SK-N-SH (cell line): ENCODE measurements around the gene OSBPL6. TPM values are rescaled to one million over a fixed set of nuclear protein-coding genes. Genes with fewer than 3 reads are reported as not detected.

Experiments
- CTCF ChIA-PET: fragments of 300-600, 350-600 bp; formaldehyde crosslinking; extraction: SDS; loops from one replicate; lab custom pipeline; 2021; lab: Yijun Ruan, JAX
- POLR2A ChIA-PET: fragments of 350-600 bp; sonication (Branson Sonifier 250); formaldehyde crosslinking; extraction: SDS; loops from one replicate; lab custom pipeline; 2020; ENCODE audit warnings: antibody characterized with exemption, inconsistent platforms; lab: Yijun Ruan, JAX
- DNase-seq: peaks from one replicate; pipeline ENCODE4 v3.0.0; 2012
- H2AFZ ChIP-seq: fragments of 200-600 bp; sonication (generic); 2 replicates; pipeline ENCODE4 v1.8.1; 2016; ENCODE audit warnings: antibody characterized with exemption, mild to moderate bottlenecking, low read depth
- H3F3A ChIP-seq: fragments of 200-600 bp; sonication (generic); replicated peaks from 2 replicates; pipeline ENCODE3; 2016; ENCODE audit warnings: antibody characterized with exemption, mild to moderate bottlenecking; ENCODE audit not compliant: insufficient read depth
- H3K27ac ChIP-seq, 2 experiments: fragments of 200-500 bp in 1 of 2; fragments of 200-600 bp in 1 of 2; sonication (Bioruptor generic) in 1 of 2; sonication (generic), shearing (Covaris generic) in 1 of 2; 2 replicates each; pipeline versions ENCODE4 v1.5.1 to v1.6.1; 2014 to 2016; ENCODE audit warnings: low read depth in 2 of 2, inconsistent platforms in 1 of 2, low read length in 1 of 2, mild to moderate bottlenecking in 1 of 2, mixed read lengths in 1 of 2
- H3K27me3 ChIP-seq: fragments of 200-600 bp; sonication (generic), shearing (Covaris generic); 2 replicates; pipeline ENCODE4 v1.6.1; 2016; ENCODE audit warnings: mixed run types; ENCODE audit not compliant: insufficient read depth
- H3K36me3 ChIP-seq, 2 experiments: fragments of 200-500 bp in 1 of 2; fragments of 200-600 bp in 1 of 2; sonication (Bioruptor generic) in 1 of 2; sonication (generic) in 1 of 2; replicated peaks in 1 of 2; 2 replicates each; pipeline versions ENCODE3 to v1.5.1; 2014 to 2016; ENCODE audit warnings: low read length in 1 of 2, mild to moderate bottlenecking in 1 of 2; ENCODE audit not compliant: insufficient read depth in 2 of 2, control insufficient read depth in 1 of 2
- H3K4me1 ChIP-seq, 2 experiments: fragments of 200-500 bp in 1 of 2; fragments of 200-600 bp in 1 of 2; sonication (Bioruptor generic) in 1 of 2; sonication (generic), shearing (Covaris generic) in 1 of 2; 2 replicates each; pipeline versions ENCODE4 v1.5.1 to v1.6.1; 2014 to 2016; ENCODE audit warnings: low read depth in 1 of 2, low read length in 1 of 2, mixed run types in 1 of 2; ENCODE audit not compliant: insufficient read depth in 2 of 2, control insufficient read depth in 1 of 2
- H3K4me2 ChIP-seq: fragments of 200-600 bp; sonication (generic), shearing (Covaris generic); 2 replicates; pipeline ENCODE4 v1.6.1; 2017; ENCODE audit warnings: mixed run types
- H3K4me3 ChIP-seq, 2 experiments: fragments of 200-500 bp in 1 of 2; fragments of 200-600 bp in 1 of 2; sonication (Bioruptor generic) in 1 of 2; sonication (generic), shearing (Covaris generic) in 1 of 2; 2 replicates each; pipeline versions ENCODE4 v1.5.1 to v1.8.1; 2014 to 2016; ENCODE audit warnings: low read depth in 2 of 2, inconsistent platforms in 1 of 2, low read length in 1 of 2, mild to moderate bottlenecking in 1 of 2, mixed read lengths in 1 of 2, moderate library complexity in 1 of 2
- H3K79me2 ChIP-seq: fragments of 200-600 bp; sonication (generic); 2 replicates; pipeline ENCODE4 v1.8.1; 2017; ENCODE audit warnings: mild to moderate bottlenecking; ENCODE audit not compliant: insufficient read depth
- H3K9ac ChIP-seq: fragments of 200-600 bp; sonication (generic); 2 replicates; pipeline ENCODE4 v1.6.1; 2017; ENCODE audit warnings: mixed run types
- H3K9me2 ChIP-seq: fragments of 200-600 bp; sonication (generic); 2 replicates; pipeline ENCODE4 v1.6.1; 2017; ENCODE audit warnings: mixed run types
- H3K9me3 ChIP-seq: fragments of 200-600 bp; sonication (generic); 2 replicates; pipeline ENCODE4 v1.6.1; 2017; ENCODE audit warnings: mixed run types, mild to moderate bottlenecking, moderate library complexity
- H4K20me1 ChIP-seq: fragments of 200-600 bp; sonication (generic); 2 replicates; pipeline ENCODE4 v1.6.1; 2017; ENCODE audit warnings: mild to moderate bottlenecking, mixed run types; ENCODE audit not compliant: insufficient read depth
- CTCF ChIP-seq: fragments of 200-600 bp; sonication (generic); IDR thresholded peaks from 2 replicates; pipeline ENCODE4 v1.6.1; 2017; ENCODE audit warnings: antibody characterized with exemption, mild to moderate bottlenecking, moderate library complexity
- EP300 ChIP-seq, 2 experiments: IDR thresholded peaks; 2 replicates each; pipeline versions ENCODE4 v1.4.0 to v1.6.1; 2012; ENCODE audit warnings: borderline replicate concordance in 1 of 2, low read depth in 1 of 2, low read length in 1 of 2
- FOSL2 ChIP-seq: IDR thresholded peaks from 2 replicates; pipeline ENCODE4 v1.4.0; 2012; ENCODE audit warnings: low read depth, mild to moderate bottlenecking, moderate library complexity, borderline replicate concordance
- FOXJ3 ChIP-seq: sonication (generic); formaldehyde crosslinking; IDR thresholded peaks from 2 replicates; pipeline ENCODE4 v1.5.1; 2020; ENCODE audit warnings: mild to moderate bottlenecking, missing genetic modification reagents
- GATA2 ChIP-seq: sonication (generic); formaldehyde crosslinking; IDR thresholded peaks from 2 replicates; pipeline ENCODE4 v1.5.0; 2020; ENCODE audit warnings: mild to moderate bottlenecking, missing genetic modification reagents
- IRF3 ChIP-seq: fragments of 150-350 bp; IDR thresholded peaks from 2 replicates; pipeline ENCODE4 v1.6.1; 2016; ENCODE audit warnings: mild to moderate bottlenecking, low read depth, low read length
- JUND ChIP-seq: IDR thresholded peaks from 2 replicates; pipeline ENCODE4 v1.4.0; 2012
- MAX ChIP-seq: IDR thresholded peaks from 2 replicates; pipeline ENCODE4 v1.4.0; 2012; ENCODE audit warnings: low read depth
- MEF2A ChIP-seq: IDR thresholded peaks from 2 replicates; pipeline ENCODE4 v1.4.0; 2012; ENCODE audit warnings: low read depth, borderline replicate concordance
- MXI1 ChIP-seq: IDR thresholded peaks from 2 replicates; pipeline ENCODE4 v1.6.1; 2012; ENCODE audit warnings: mild to moderate bottlenecking, low read depth, low read length, improper control_type of control experiment
- NFIC ChIP-seq: IDR thresholded peaks from 2 replicates; pipeline ENCODE4 v1.4.0; 2012; ENCODE audit warnings: borderline replicate concordance
- NRF1 ChIP-seq: IDR thresholded peaks from 2 replicates; pipeline ENCODE4 v1.6.1; 2012; ENCODE audit warnings: low read depth, mild to moderate bottlenecking, low read length
- PBX3 ChIP-seq: IDR thresholded peaks from 2 replicates; pipeline ENCODE4; 2012
- POLR2AphosphoS5 ChIP-seq: IDR thresholded peaks from 2 replicates; pipeline ENCODE4 v1.6.1; 2012; ENCODE audit warnings: low read depth, low read length
- RCOR1 ChIP-seq: fragments of 150-350 bp; IDR thresholded peaks from 2 replicates; pipeline ENCODE4 v1.6.1; 2017; ENCODE audit warnings: antibody characterized with exemption, low read length
- RFX5 ChIP-seq: IDR thresholded peaks from 2 replicates; pipeline ENCODE4 v1.6.1; 2012; ENCODE audit warnings: mild to moderate bottlenecking, improper control_type of control experiment, low read length
- RXRA ChIP-seq: IDR thresholded peaks from 2 replicates; pipeline ENCODE4 v1.4.0; 2012; ENCODE audit warnings: low read depth, mild to moderate bottlenecking, borderline replicate concordance
- TAF1 ChIP-seq: IDR thresholded peaks from 2 replicates; pipeline ENCODE4 v1.6.1; 2012; ENCODE audit warnings: low read depth, mild to moderate bottlenecking, low read length, moderate library complexity, borderline replicate concordance
- TCF12 ChIP-seq: IDR thresholded peaks from 2 replicates; pipeline ENCODE4 v1.4.0; 2012
- TEAD4 ChIP-seq: IDR thresholded peaks from 2 replicates; pipeline ENCODE4 v1.4.0; 2012; ENCODE audit warnings: mild to moderate bottlenecking, borderline replicate concordance; ENCODE audit not compliant: insufficient read depth
- USF1 ChIP-seq: IDR thresholded peaks from 2 replicates; pipeline ENCODE4 v1.4.0; 2012; ENCODE audit warnings: low read depth, borderline replicate concordance
- ZBTB33 ChIP-seq: IDR thresholded peaks from 2 replicates; pipeline ENCODE4 v1.4.0; 2012; ENCODE audit warnings: low read depth, borderline replicate concordance
- WGBS: methylation state at CpG from one replicate; pipeline ENCODE4 v1.1.6; 2017; ENCODE audit warnings: low lambda C conversion rate; 5-methylcytosine and 5-hydroxymethylcytosine counted together
- polyA plus RNA-seq, 3 experiments: library from polyadenylated mRNA; depleted of rRNA; stranded (reverse); fragments of >200 nt; gene quantifications; 2 replicates each; pipeline ENCODE4 v1.2.3, GENCODE V29; 2012

Gene OSBPL6
- polyA plus RNA-seq, 1 of the 3 experiments (the other 2 are of a cell fraction), result 2.7 TPM

- no peak for TF ChIP-seq ZBTB33
- TF ChIP-seq EP300 (IDR thresholded peaks at IDR 0.05; ENCODE audit: borderline replicate concordance in 1 of 2, low read depth in 1 of 2, low read length in 1 of 2), result no peak
- no peak for TF ChIP-seq RXRA
- TF ChIP-seq FOXJ3 (CRISPR knock-in tag), result no peak
- no peak for TF ChIP-seq TAF1
- no peak for TF ChIP-seq RFX5
- no peak for TF ChIP-seq USF1
Observed at GRCh38 chr2:178220814-178221213, 26.5 kb downstream of the OSBPL6 start (continued).

GRCh38 chr2:178221556-178221955 is 27.2 kb downstream of the OSBPL6 start:
- no peaks in the 10 kb centered on the region for H3K27me3 ChIP-seq
- no peaks in the 10 kb centered on the region for H3K36me3 ChIP-seq
- ChIA-PET POLR2A (no interaction called here), CTCF (no interaction called here)
- no peaks in the 10 kb centered on the region for H3K9me3 ChIP-seq
- H3K4me2 ChIP-seq, result no peak overlapping the region
- H3K79me2 ChIP-seq, result no peaks in the 10 kb centered on the region
- H3F3A ChIP-seq, result peaks cover under 1% of the 10 kb centered on the region
- H3K9ac ChIP-seq, result no peak overlapping the region
- no peaks in the 10 kb centered on the region for H3K9me2 ChIP-seq
- H3K27ac ChIP-seq, result no peak overlapping the region
- DNase-seq, result no peak
- TF ChIP-seq PBX3 (no peak), NRF1 (no peak), MEF2A (no peak), GATA2 (CRISPR knock-in tag) (no peak), RCOR1 (no peak), MXI1 (no peak), POLR2AphosphoS5 (no peak), FOSL2 (no peak), FOXJ3 (CRISPR knock-in tag) (no peak), TCF12 (no peak), TEAD4 (no peak), EP300 (IDR thresholded peaks at IDR 0.05; ENCODE audit: borderline replicate concordance in 1 of 2, low read depth in 1 of 2, low read length in 1 of 2) (no peak), ZBTB33 (no peak), USF1 (no peak), MAX (no peak), IRF3 (no peak), CTCF (no peak), NFIC (no peak), JUND (no peak), RFX5 (no peak)
- H3K4me1 ChIP-seq, result peaks cover 3 to 12% of the 10 kb centered on the region in 2 experiments; a peak in 2 of 4 replicates
- no peaks in the 10 kb centered on the region for H4K20me1 ChIP-seq
- H2AFZ ChIP-seq, result no peak overlapping the region
- 100% methylated on average over 1 of the region's 1 CpG for WGBS
- no peak overlapping the region for H3K4me3 ChIP-seq
